GM21367 (cell line): Measurements from ENCODE around the gene DEPDC5.

Source experiments
- ATAC-seq: cut with Tn5 transposase; IDR thresholded peaks from one replicate; pipeline ENCODE4 v1.9.1; 2021; ENCODE audit not compliant: unreplicated experiment

Gene DEPDC5

GRCh38 chr22:31891366-31892079 is 137.7 kb downstream of the DEPDC5 start:
- no peak for ATAC-seq

- no peak for ATAC-seq
Observed at GRCh38 chr22:31892080-31892433, 138.2 kb downstream of the DEPDC5 start.

DNA sequence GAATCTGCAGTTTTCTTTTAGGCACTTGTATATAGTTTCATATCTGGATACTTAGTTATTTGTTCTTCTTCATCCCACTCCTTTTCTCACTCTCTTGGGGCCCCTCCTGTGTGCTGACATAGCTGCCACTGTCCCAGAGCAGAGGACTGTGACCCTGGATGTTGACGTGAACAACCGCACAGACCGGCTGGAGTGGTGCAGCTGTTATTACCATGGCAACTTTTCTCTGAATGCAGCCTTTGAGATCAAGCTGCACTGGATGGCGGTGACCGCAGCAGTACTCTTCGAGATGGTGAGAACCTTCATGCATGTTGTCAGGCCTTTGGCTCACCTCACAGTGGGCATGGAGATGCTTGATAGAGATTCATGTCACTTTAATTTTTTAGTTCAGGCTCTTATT is 139.6 kb downstream of the DEPDC5 start:
- no peak for ATAC-seq

GRCh38 chr22:31895411-31896123 is 141.7 kb downstream of the DEPDC5 start:
- ATAC-seq = no peak

DNA sequence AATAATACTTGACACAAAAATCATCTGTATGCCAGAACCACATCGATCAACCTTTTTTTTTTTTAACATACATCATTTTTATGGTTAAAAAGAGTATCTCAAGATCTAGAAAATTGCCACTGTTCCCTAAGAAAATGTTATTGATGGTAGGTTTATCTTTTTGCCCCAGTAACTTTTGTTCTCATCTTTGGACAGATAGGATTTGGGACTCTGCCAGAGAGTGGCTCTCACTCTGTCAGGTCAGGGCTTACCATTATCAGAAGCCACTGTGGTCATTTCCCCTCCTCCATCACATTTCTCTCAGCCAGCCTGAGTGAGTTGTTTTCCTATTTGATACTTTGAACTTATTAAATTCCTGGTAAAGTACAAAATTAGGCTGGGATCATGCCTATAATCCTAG is 142.7 kb downstream of the DEPDC5 start:
- ATAC-seq = no peak

DNA sequence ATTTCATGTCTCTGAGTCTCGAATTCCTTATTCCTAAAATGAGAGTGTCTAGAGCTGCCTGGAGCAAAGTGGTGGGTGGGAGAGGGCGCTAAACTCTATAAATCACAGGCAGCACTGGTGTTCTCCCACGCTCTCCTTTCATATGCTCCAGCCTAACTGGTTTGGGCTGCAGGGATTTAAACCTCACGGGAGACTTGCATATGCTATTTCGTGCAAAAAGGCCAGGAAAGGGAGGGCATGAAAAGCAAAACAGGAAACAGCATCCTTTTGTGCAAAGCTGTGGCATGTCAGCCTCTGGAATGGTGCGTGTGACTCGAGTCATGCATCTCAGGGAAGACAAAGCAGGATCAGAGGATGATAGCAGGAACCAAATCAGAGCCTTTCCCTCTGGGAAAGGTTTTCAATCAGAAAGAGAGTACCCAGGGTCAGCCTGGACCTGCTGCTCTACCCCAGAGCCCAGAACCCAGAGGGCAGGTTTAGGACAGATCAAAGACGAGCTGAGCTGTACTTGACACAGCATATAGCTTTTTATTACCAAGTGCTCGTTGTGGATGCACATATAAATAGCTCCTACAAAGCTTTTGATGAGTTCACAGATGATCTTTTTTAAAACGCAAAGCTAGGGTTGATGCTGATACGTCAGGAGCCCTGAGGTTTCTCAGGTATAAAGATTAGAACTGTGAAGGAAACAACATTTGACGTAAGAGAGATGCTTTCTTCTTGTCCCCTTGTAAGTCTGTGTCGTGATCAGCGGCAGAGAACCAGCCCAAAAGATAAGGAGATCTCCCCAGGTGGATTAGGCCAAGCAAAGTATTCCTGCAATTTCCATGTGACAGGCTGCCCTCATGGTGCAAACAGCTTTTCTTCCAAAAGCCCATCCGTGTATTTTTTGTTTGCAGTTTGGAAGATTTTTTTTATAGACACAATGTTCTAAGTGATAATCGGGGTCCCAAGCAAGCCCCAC is 144.3 kb downstream of the DEPDC5 start:
- no peak for ATAC-seq

- ATAC-seq = no peak
Observed at GRCh38 chr22:31898926-31899325, 145.1 kb downstream of the DEPDC5 start.

- no peak for ATAC-seq
Observed at GRCh38 chr22:31899669-31900068, 145.8 kb downstream of the DEPDC5 start.

DNA sequence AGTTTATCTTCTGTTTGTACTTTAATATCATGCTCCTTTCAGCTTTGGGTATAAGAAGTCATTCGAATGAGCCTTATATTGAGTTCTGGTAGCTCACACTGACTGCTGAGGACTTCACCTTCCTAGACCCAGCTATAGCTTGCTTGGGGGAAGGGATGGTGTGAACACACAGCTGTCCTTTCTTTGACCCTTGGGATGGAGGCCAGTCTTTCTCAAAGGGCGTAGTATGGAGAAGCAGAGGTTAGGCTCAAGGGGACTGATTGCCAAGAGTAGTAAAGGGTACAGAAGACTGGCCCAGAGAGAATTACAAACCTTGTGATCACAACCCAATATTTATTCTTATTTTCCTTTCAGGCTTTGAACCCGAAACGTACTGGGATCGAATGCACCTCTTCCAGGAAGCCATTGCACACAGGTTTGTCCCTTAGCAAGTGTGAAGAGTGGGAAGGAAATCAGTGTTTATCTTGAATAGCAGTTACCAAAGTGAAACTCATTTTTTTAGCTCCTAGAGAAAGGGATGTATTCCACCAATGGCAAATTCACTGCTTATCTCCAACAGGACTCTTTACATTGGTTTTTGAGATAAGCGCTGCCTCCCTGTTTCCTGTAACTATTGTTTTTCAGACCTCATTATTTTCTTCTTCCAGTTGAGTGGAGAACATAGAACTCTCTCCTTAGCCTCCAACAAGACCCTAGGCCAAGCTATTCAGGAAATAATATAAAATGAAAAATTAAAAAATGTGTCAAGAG is 147.7 kb downstream of the DEPDC5 start:
- no peak for ATAC-seq

DNA sequence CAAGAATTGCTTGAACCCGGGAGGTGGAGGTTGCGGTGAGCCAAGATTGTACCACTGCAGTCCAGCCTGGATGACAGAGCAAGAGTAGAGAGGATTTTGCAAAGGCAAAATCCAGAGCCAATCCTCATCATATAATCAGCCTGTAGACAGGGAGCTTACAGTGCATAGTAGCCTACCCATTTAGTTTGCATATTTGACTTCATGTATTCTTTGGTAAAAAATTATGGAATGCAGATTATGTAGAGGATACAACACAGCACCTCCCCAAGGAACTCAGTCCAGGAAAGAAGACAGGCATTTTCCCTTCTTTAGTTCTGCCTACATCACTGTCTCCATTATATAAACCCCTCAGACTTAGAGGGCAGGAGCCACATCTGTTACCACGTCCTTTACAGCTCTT is 150.8 kb downstream of the DEPDC5 start:
- ATAC-seq = no peak

DNA sequence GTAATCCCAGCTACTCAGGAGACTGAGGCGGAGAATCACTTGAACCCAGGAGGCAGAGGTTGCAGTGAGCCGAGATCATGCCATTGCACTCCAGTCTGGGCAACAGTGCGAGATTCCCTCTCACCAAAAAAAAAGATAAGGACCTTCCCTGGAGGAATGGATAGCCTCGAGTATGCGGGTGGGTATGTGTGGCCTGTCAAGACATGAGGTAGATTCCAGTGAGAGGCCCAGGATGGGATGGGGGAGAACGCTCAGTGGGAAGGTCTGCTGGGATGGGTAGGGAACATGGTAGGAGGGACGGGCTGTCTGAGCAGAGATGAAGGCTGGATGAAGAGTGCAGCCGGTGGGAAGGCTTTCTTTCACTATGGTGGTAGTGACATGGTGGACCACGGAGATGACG is 151.5 kb downstream of the DEPDC5 start:
- ATAC-seq = no peak

GRCh38 chr22:31906086-31906485 is 152.3 kb downstream of the DEPDC5 start:
- no peak for ATAC-seq

- ATAC-seq = no peak
Observed at GRCh38 chr22:31906569-31906968, 152.8 kb downstream of the DEPDC5 start.

GRCh38 chr22:31909977-31910376 is 156.2 kb downstream of the DEPDC5 start:
- no peak for ATAC-seq

DNA sequence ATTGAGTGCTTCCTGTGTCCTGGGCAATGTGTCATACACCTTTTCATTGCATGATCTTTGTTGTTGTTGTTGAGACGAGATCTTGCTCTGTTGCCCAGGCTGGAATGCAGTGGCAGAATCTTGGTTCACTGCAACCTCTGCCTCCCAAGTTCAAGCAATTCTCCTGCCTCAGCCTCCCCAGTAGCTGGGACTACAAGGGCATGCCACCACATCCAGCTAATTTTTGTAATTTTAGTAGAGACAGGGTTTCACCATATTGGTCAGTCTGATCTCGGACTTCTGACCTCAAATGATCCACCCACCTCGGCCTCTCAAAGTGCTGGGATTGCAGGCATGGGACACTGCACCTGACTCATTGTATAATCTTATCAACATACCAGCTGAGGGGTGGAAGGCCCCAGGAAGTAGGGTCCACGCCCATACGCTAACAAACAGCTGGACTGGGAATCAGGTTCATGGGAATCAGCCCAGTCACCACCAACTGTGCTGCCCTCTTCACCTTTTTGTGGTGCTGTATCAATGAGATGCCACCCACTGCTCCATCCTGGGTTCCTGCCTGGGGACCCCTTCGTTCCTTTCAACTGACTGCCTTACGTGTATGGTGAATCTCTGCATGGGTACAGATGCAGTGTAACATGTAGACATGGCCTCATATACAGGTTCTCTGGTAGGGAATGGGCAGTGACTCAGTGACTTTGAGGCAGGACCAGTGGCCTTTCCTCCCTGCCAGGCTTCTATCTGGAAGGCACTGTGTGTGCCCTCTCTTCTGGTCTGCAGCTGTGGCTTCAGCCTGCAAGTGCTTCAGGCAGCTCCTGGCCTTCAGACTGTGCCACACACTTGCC is 158.0 kb downstream of the DEPDC5 start:
- ATAC-seq = no peak

DNA sequence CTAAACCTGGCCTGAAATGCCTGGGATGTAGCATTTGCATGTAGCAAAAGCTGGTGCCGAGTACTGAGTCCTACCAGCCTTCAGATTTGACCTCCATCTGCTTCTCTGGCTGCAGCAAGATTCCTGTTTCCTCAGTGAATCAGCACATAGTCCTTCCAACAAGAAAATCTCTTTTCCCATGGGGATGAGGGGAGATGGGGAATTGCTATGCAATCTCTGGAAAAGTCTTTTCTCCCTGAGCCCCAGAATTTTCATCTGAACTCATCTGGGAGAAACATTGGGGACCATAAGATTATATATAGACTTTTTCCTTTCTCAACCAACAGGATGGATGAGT is 158.6 kb downstream of the DEPDC5 start:
- ATAC-seq = no peak

- ATAC-seq = no peak
Observed at GRCh38 chr22:31915586-31915985, 161.8 kb downstream of the DEPDC5 start.

DNA sequence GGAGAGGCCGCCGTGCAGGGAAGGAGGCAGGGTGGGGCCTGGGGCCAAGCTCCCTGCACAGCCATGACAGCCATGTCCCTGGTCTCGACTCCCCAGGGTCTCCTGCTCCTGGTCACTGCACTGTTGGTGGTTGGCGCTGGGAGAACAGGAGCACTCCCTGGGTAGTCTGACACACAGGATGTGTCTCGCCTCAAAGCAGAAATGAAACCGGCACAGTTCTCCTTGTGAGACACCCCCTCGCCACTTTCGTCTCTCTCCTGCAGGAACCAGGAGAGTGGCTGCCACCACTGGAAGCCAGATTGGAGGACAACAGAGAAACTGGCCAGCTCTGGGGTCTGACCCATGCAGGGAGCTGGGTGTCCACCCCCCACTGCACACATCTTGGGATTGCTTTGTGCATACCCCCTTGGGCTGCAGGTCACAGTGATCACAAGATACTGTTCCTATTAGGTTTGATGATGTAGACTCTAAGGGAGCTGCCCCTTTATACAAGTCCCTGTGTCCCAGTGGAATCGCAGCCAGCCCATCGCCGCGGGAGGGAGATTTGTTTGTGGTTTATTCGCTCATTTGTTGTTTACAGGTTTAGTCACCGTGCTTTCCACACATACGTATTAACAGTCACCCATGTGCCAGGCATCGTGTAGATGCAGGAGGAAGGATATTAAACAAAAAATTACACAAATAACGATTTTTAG is 163.6 kb downstream of the DEPDC5 start:
- ATAC-seq = no peak

GRCh38 chr22:31919730-31920129 is 165.9 kb downstream of the DEPDC5 start:
- ATAC-seq = no peak

DNA sequence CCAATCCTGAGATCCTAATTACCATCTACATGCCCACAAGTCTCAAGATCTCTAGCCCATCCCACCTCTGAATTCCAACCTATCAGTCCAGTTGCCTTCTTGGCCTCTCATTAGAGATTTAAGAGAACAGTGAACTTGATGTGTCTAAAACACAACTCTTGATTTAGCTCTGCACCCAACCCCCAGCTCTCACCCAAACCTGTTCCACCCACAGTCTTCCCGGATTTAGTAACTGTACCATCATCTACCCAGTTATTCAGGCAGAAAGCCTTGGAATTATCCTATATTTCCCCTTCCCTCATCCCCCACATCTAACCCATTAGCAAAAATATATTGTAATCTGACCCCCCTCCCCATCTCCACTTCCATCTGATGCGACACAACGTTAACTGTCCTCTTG is 166.5 kb downstream of the DEPDC5 start:
- no peak for ATAC-seq
